Thyroid gland (tissue), 4 donors: ENCODE results near the gene ESPNL.

Experiments used
- CTCF ChIP-seq, 6 experiments: fragments of 200-600 bp in 3 of 6; fragments of 450-650 bp in 3 of 6; sonication (generic) in 3 of 6; IDR thresholded peaks; one replicate each; pipeline ENCODE4 v1.5.1; 2016 to 2019; ENCODE audit warnings: antibody characterized with exemption in 6 of 6, mild to moderate bottlenecking in 2 of 6, inconsistent platforms in 1 of 6, moderate library complexity in 1 of 6
- POLR2A ChIP-seq, 2 donors: fragments of 450-650 bp; IDR thresholded peaks; one replicate each; pipeline ENCODE4 v1.6.1; 2017; ENCODE audit warnings: antibody characterized with exemption in 2 of 2, mild to moderate bottlenecking in 2 of 2, moderate library complexity in 1 of 2

DNA sequence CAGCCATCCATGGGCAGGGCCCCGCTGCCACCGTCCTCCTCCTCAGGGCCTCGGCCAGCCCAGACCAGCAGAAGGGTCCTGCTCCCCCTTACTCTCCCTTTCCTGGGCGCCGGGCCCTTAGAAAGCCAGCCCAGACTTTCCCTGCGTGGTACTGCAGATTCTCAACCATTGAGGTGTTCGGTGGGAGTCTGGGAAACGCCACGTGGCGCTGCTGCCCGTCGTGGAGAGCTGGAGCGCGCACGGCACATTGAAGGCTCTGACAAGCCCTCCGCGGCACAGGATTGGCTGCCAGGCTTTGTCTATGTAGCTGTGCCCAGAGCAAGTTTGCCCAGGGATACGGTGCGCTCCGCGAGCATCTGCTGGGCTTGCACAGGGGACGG, 27.9 kb downstream of the ESPNL start:
- no peak for TF ChIP-seq CTCF (IDR thresholded peaks at IDR 0.05)
- no peak for TF ChIP-seq POLR2A (IDR thresholded peaks at IDR 0.05)
